Measurements from ENCODE around the gene DNAJB12.
"Not testable (repeated sequence)": the region's sequence is repeated elsewhere in the genome, so short reads cannot be mapped to it uniquely, and the experiment has no call there.

The DNAJB12 gene

GRCh38 chr10:72354356-72355213, at the start of gene DNAJB12:
TSS of gene DNAJB12 (minus strand) at chr10:72354919. CDS start at chr10:72354897, 22 bp downstream.
- TF ChIP-seq CTCF (IDR thresholded peaks at IDR 0.05; ENCODE audit: low read depth, low read length), result no peak
- H3K4me3 ChIP-seq (ENCODE audit: low read depth, low read length), result peak within 1 kb of the TSS; percentile 85

GRCh38 chr10:72395581-72395980, 40.9 kb upstream of the DNAJB12 start:
- H3K4me3 ChIP-seq (ENCODE audit: low read depth, low read length), result not testable (repeated sequence)

- no peak overlapping the region for H3K4me3 ChIP-seq (ENCODE audit: low read depth, low read length)
- TF ChIP-seq CTCF (IDR thresholded peaks at IDR 0.05; ENCODE audit: low read depth, low read length), result no peak
Observed at GRCh38 chr10:72392571-72392970, 37.9 kb upstream of the DNAJB12 start.

GRCh38 chr10:72390764-72391163, 36.0 kb upstream of the DNAJB12 start:
- no peak overlapping the region for H3K4me3 ChIP-seq (ENCODE audit: low read depth, low read length)
- no peak for TF ChIP-seq CTCF (IDR thresholded peaks at IDR 0.05; ENCODE audit: low read depth, low read length)

- no peak for TF ChIP-seq CTCF (IDR thresholded peaks at IDR 0.05; ENCODE audit: low read depth, low read length)
Observed at GRCh38 chr10:72389716-72390115, 35.0 kb upstream of the DNAJB12 start.

GRCh38 chr10:72389014-72389413, 34.3 kb upstream of the DNAJB12 start:
- TF ChIP-seq CTCF (IDR thresholded peaks at IDR 0.05; ENCODE audit: low read depth, low read length), result no peak
- H3K4me3 ChIP-seq (ENCODE audit: low read depth, low read length), result no peak overlapping the region

More at GRCh38 chr10:72389716-72390115, 35.0 kb upstream of the DNAJB12 start:
- no peak overlapping the region for H3K4me3 ChIP-seq (ENCODE audit: low read depth, low read length)

GRCh38 chr10:72388062-72388461, 33.3 kb upstream of the DNAJB12 start:
- no peak overlapping the region for H3K4me3 ChIP-seq (ENCODE audit: low read depth, low read length)
- no peak for TF ChIP-seq CTCF (IDR thresholded peaks at IDR 0.05; ENCODE audit: low read depth, low read length)
